Activated CD8-positive, alpha-beta T cell treated with anti-CD3 and anti-CD28 coated beads for 36 hours (primary cell): ENCODE data around the gene CLCN2. TPM values are rescaled to one million over a fixed set of nuclear protein-coding genes. Genes with fewer than 3 reads are reported as not detected.
A peak's percentile ranks its signal among the peaks of the same experiment; 100 is the strongest.

ENCODE experiments used
- ATAC-seq: fragments of 200-7000 bp; cut with Tn5 transposase; one replicate; pipeline ENCODE4 v1.10.0; 2021; ENCODE audit warnings: mild to moderate bottlenecking, moderate library complexity
- CTCF ChIA-PET: fragments of 350-600 bp; sonication (Branson Sonifier 250); formaldehyde crosslinking; loops from one replicate; lab custom pipeline; 2021; ENCODE audit warnings: antibody characterized with exemption; lab: Charles Lee
- POLR2A ChIA-PET: fragments of 350-600 bp; sonication (Branson Sonifier 250); formaldehyde crosslinking; loops from one replicate; lab custom pipeline; 2021; ENCODE audit warnings: antibody characterized with exemption; lab: Charles Lee
- DNase-seq: peaks from one replicate; pipeline ENCODE4 v3.0.0-alpha.2; 2020
- H3K27ac Mint-ChIP-seq: one replicate; pipeline ENCODE4 v1.8.0; 2021; ENCODE audit warnings: mild to moderate bottlenecking, mixed read lengths
- H3K27me3 Mint-ChIP-seq: one replicate; pipeline ENCODE4 v1.8.0; 2021; ENCODE audit warnings: mixed read lengths
- H3K36me3 Mint-ChIP-seq: one replicate; pipeline ENCODE4 v1.8.0; 2021; ENCODE audit warnings: low read depth, mixed read lengths
- H3K4me1 Mint-ChIP-seq: one replicate; pipeline ENCODE4 v1.8.0; 2021; ENCODE audit warnings: low read depth, mixed read lengths
- H3K4me3 Mint-ChIP-seq: one replicate; pipeline ENCODE4 v1.8.0; 2021; ENCODE audit warnings: mild to moderate bottlenecking, moderate library complexity, mixed read lengths
- H3K9me3 Mint-ChIP-seq: one replicate; pipeline ENCODE4 v1.8.0; 2021; ENCODE audit warnings: mixed read lengths
- CTCF ChIP-seq: fragments of 200-600 bp; IDR thresholded peaks from one replicate; pipeline ENCODE4 v1.8.0; 2022; ENCODE audit warnings: antibody characterized with exemption, mild to moderate bottlenecking
- intact Hi-C: fragments of 100-400 bp; cut with micrococcal nuclease; formaldehyde crosslinking; loops from one replicate; pipeline ENCODE4 v1.10.0; 2022
- total RNA-seq, 2 experiments: library from RNA; stranded (reverse); gene quantifications; one replicate each; pipeline ENCODE4 v1.2.3, GENCODE V29; 2021

The CLCN2 gene
- total RNA-seq, 2 experiments from 2014 or later = 4.0 to 4.2 TPM

- ChIA-PET CTCF (interaction anchor here (1.4 to 10.3 kb wide), 3 partner anchors 13 to 145 kb away, joined by 3 to 103 read pairs (median 6); no protein-coding TSS in a partner anchor), POLR2A (interaction anchor here (1.0 to 1.8 kb wide), 3 partner anchors 12 to 173 kb away, joined by 3 to 4 read pairs (median 4); partner anchors contain the start of gene CHRD)
- DNase-seq = no peak
- ATAC-seq = no peak
- Mint-ChIP-seq H3K4me1 (peaks cover 26% of the 10 kb centered on the region), H3K36me3 (peaks cover 54% of the 10 kb centered on the region), H3K27me3 (no peaks in the 10 kb centered on the region), H3K9me3 (no peaks in the 10 kb centered on the region), H3K4me3 (no peak overlapping the region), H3K27ac (peak overlapping the region; percentile 4)
- no peak for TF ChIP-seq CTCF
- intact Hi-C loops = no loop called here
These were observed 6.7 kb upstream of the CLCN2 start for GRCh38 chr3:184368116-184368515.

- H3K9me3 Mint-ChIP-seq = no peaks in the 10 kb centered on the region
- ATAC-seq (no peak), DNase-seq (no peak)
- no peak overlapping the region for H3K4me3 Mint-ChIP-seq
- no peaks in the 10 kb centered on the region for H3K27me3 Mint-ChIP-seq
- H3K4me1 Mint-ChIP-seq = peaks cover 26% of the 10 kb centered on the region
- ChIA-PET POLR2A (no interaction called here), CTCF (interaction anchor here (1.0 to 10.3 kb wide), 2 partner anchors 13 to 147 kb away, joined by 3 to 103 read pairs; no protein-coding TSS in a partner anchor)
- H3K27ac Mint-ChIP-seq = peak overlapping the region; percentile 20
- intact Hi-C loops = no loop called here
- H3K36me3 Mint-ChIP-seq = peaks cover 54% of the 10 kb centered on the region
- TF ChIP-seq CTCF = no peak
These were observed 5.3 kb upstream of the CLCN2 start for GRCh38 chr3:184366619-184367289.

- DNase-seq = peak; percentile 98
- H3K27ac Mint-ChIP-seq = peak overlapping the region; percentile 96
- CTCF ChIA-PET = interaction anchor here (1.0 to 6.6 kb wide), 3 partner anchors 9 to 151 kb away, joined by 4 to 29 read pairs (median 6); no protein-coding TSS in a partner anchor
- H3K4me1 Mint-ChIP-seq = peaks cover 34% of the 10 kb centered on the region
- H3K27me3 Mint-ChIP-seq = no peaks in the 10 kb centered on the region
- peak; percentile 89 for ATAC-seq
- POLR2A ChIA-PET = interaction anchor here (0.9 to 3.0 kb wide), 10 partner anchors 8 to 112 kb away, joined by 3 to 13 read pairs (median 4); partner anchors contain the start of gene FAM131A
- H3K36me3 Mint-ChIP-seq = peaks cover 36% of the 10 kb centered on the region
- no peaks in the 10 kb centered on the region for H3K9me3 Mint-ChIP-seq
- intact Hi-C loops = no loop called here
- peak overlapping the region; percentile 93 for H3K4me3 Mint-ChIP-seq
- TF ChIP-seq CTCF = peak; percentile 56
These were observed 1.5 kb upstream of the CLCN2 start for GRCh38 chr3:184362668-184363546.

GRCh38 chr3:184361932-184362667 lies 695 bp upstream of the CLCN2 start:
- ChIA-PET CTCF (interaction anchor here (1.0 to 6.6 kb wide), 3 partner anchors 10 to 152 kb away, joined by 3 to 29 read pairs (median 6); partner anchors contain the start of gene EEF1AKMT4), POLR2A (interaction anchor here (0.9 to 3.0 kb wide), 9 partner anchors 10 to 112 kb away, joined by 3 to 13 read pairs (median 4); no protein-coding TSS in a partner anchor)
- no peak for TF ChIP-seq CTCF
- ATAC-seq (peak; percentile 21), DNase-seq (peak; percentile 69)
- H3K9me3 Mint-ChIP-seq = no peaks in the 10 kb centered on the region
- H3K36me3 Mint-ChIP-seq = peaks cover 30% of the 10 kb centered on the region
- no peaks in the 10 kb centered on the region for H3K27me3 Mint-ChIP-seq
- H3K27ac Mint-ChIP-seq = peak overlapping the region; percentile 94
- H3K4me3 Mint-ChIP-seq = peak overlapping the region; percentile 93
- intact Hi-C loops = no loop called here
- H3K4me1 Mint-ChIP-seq = peaks cover 31% of the 10 kb centered on the region
